K562 (cell line): ENCODE results near the gene ADAM15. TPM values are rescaled to one million over a fixed set of nuclear protein-coding genes. Genes with fewer than 3 reads are reported as not detected.

Experiments used
- ATAC-seq: fragments of 200-7000 bp; cut with Tn5 transposase; 3 replicates; pipeline ENCODE4 v1.9.1; 2020; ENCODE audit warnings: moderate library complexity
- BruUV-seq: library from RNA; stranded (reverse); fragments of 400-500 nt; replicated peaks from 2 replicates; lab custom pipeline; 2021; lab: Mats Ljungman, UMichigan
- CTCF ChIA-PET: fragments of 300-600 bp; formaldehyde crosslinking; extraction: SDS; loops from one replicate; lab custom pipeline; 2021; ENCODE audit warnings: low intra/inter-chr PET ratio; lab: Yijun Ruan, JAX
- POLR2A ChIA-PET: fragments of 300-600, 350-650 bp; sonication (Branson Sonifier 250); formaldehyde crosslinking; extraction: SDS; loops from one replicate; lab custom pipeline; 2021; ENCODE audit warnings: antibody characterized with exemption, inconsistent platforms; lab: Yijun Ruan, JAX
- DNase-seq, 4 experiments: peaks; one replicate each; pipeline versions ENCODE4 v3.0.0 to v3.0.0-alpha.2; 2011 to 2018; ENCODE audit warnings: low spot score in 3 of 4, mixed read lengths in 3 of 4; ENCODE audit errors: extremely low read depth in 1 of 4
- FAIRE-seq: peaks from 2 replicates; lab custom pipeline; 2011; peaks lifted over from hg19 to GRCh38; lab: Jason Lieb, UNC
- H2AFZ ChIP-seq: 2 replicates; pipeline ENCODE4 v1.6.0; 2011; ENCODE audit warnings: low read depth, low read length, control low read depth, inconsistent platforms
- H3K27ac ChIP-seq: fragments of 200-600 bp; 3 replicates; pipeline ENCODE4 v1.8.0; 2011; ENCODE audit warnings: low read depth, mild to moderate bottlenecking, control low read depth, inconsistent platforms, low read length, moderate library complexity, mixed read lengths; ENCODE audit errors: extremely low read depth
- H3K27me3 ChIP-seq, 2 experiments: fragments of 300-600 bp in 1 of 2; 2 replicates in 1 of 2; 3 replicates in 1 of 2; pipeline versions ENCODE4 v1.6.0 to v1.8.0; 2011; ENCODE audit warnings: inconsistent platforms in 2 of 2, low read length in 2 of 2, mild to moderate bottlenecking in 1 of 2, mixed read lengths in 1 of 2, moderate library complexity in 1 of 2; ENCODE audit not compliant: control insufficient read depth in 2 of 2, insufficient read depth in 2 of 2
- H3K36me3 ChIP-seq: fragments of 300-600 bp; 3 replicates; pipeline ENCODE4 v1.8.0; 2011; ENCODE audit warnings: mild to moderate bottlenecking, low read length, inconsistent platforms; ENCODE audit not compliant: control insufficient read depth, insufficient read depth
- H3K4me1 ChIP-seq, 2 experiments: fragments of 200-600 bp in 1 of 2; replicated peaks in 1 of 2; 2 replicates in 1 of 2; 3 replicates in 1 of 2; pipeline versions ENCODE4 v1.5.1 to v1.8.0; 2011; ENCODE audit warnings: inconsistent platforms in 2 of 2, low read length in 2 of 2, mild to moderate bottlenecking in 1 of 2, mixed read lengths in 1 of 2, moderate library complexity in 1 of 2; ENCODE audit not compliant: control insufficient read depth in 2 of 2, insufficient read depth in 2 of 2
- H3K4me2 ChIP-seq: 2 replicates; pipeline ENCODE4 v1.6.1; 2011; ENCODE audit warnings: low read length, control low read depth, inconsistent platforms, mixed read lengths; ENCODE audit not compliant: insufficient read depth
- H3K4me3 ChIP-seq: fragments of 200-600 bp; sonication (generic), shearing (Covaris generic); 2 replicates; pipeline ENCODE4 v1.5.1; 2016; ENCODE audit warnings: control low read depth, inconsistent platforms
- H3K79me2 ChIP-seq: fragments of 200-600 bp; 3 replicates; pipeline ENCODE4 v1.8.0; 2011; ENCODE audit warnings: low read length, inconsistent platforms; ENCODE audit not compliant: control insufficient read depth, insufficient read depth
- H3K9ac ChIP-seq, 2 experiments: 2 replicates each; pipeline versions ENCODE4 v1.6.0 to v1.6.1; 2011; ENCODE audit warnings: low read depth in 2 of 2, low read length in 2 of 2, control low read depth in 1 of 2, inconsistent platforms in 1 of 2, mild to moderate bottlenecking in 1 of 2, mixed read lengths in 1 of 2; ENCODE audit not compliant: insufficient read depth in 1 of 2
- H3K9me1 ChIP-seq: one replicate; pipeline ENCODE4 v1.6.0; 2011; ENCODE audit warnings: inconsistent platforms, mild to moderate bottlenecking, low read length, moderate library complexity; ENCODE audit not compliant: control insufficient read depth, insufficient read depth
- H3K9me3 ChIP-seq: replicated peaks from 2 replicates; pipeline ENCODE4 v1.5.1; 2011; ENCODE audit warnings: low read depth, low read length, inconsistent platforms; ENCODE audit not compliant: control insufficient read depth, insufficient read depth
- H4K20me1 ChIP-seq: replicated peaks from 2 replicates; pipeline ENCODE4 v1.6.1; 2011; ENCODE audit warnings: low read length, inconsistent platforms, mixed read lengths; ENCODE audit not compliant: control insufficient read depth, insufficient read depth
- CHD1 ChIP-seq: fragments of 200-600 bp; sonication (generic); IDR thresholded peaks from one replicate; pipeline ENCODE4 v1.6.1; 2012; ENCODE audit warnings: mild to moderate bottlenecking, moderate library complexity, low read length, inconsistent platforms
- CHD4 ChIP-seq: fragments of 200-600 bp; sonication (generic); IDR thresholded peaks from 3 replicates; pipeline ENCODE4 v1.6.1; 2012; ENCODE audit warnings: low read depth, mild to moderate bottlenecking, mixed read lengths, low read length, inconsistent platforms; ENCODE audit not compliant: insufficient read depth, insufficient replicate concordance, poor library complexity, severe bottlenecking
- GTF2F1 ChIP-seq: IDR thresholded peaks from 2 replicates; pipeline ENCODE4 v1.6.1; 2011; ENCODE audit warnings: low read depth, low read length, improper control_type of control experiment
- HSF4 ChIP-seq: fragments of 250-450 bp; sonication (Bioruptor Pico); IDR thresholded peaks from 2 replicates; pipeline ENCODE4 v2.1.2; 2022; ENCODE audit warnings: mild to moderate bottlenecking, moderate library complexity, borderline replicate concordance
- MCM3 ChIP-seq: fragments of 450-650 bp; IDR thresholded peaks from 2 replicates; pipeline ENCODE4 v1.6.1; 2016
- MECOM ChIP-seq: fragments of 250-450 bp; sonication (Bioruptor Pico); IDR thresholded peaks from 2 replicates; pipeline ENCODE4 v1.8.0; 2022; ENCODE audit warnings: inconsistent platforms
- MTA2 ChIP-seq: fragments of 450-650 bp; IDR thresholded peaks from 2 replicates; pipeline ENCODE4 v1.6.1; 2016; ENCODE audit warnings: low read depth
- RFX5 ChIP-seq: IDR thresholded peaks from 2 replicates; pipeline ENCODE4 v1.6.1; 2011; ENCODE audit warnings: low read depth, mild to moderate bottlenecking, improper control_type of control experiment, low read length
- SRSF1 ChIP-seq: fragments of 200-400 bp; formaldehyde crosslinking; IDR thresholded peaks from 2 replicates; pipeline ENCODE4 v1.6.1; 2017; ENCODE audit warnings: mild to moderate bottlenecking, low read depth, low read length, moderate library complexity
- TARDBP ChIP-seq: fragments of 450-650 bp; IDR thresholded peaks from 2 replicates; pipeline ENCODE4 v1.6.1; 2016
- XRCC3 ChIP-seq: fragments of 450-650 bp; IDR thresholded peaks from 2 replicates; pipeline ENCODE4 v1.6.1; 2017; ENCODE audit warnings: mild to moderate bottlenecking, moderate library complexity
- ZC3H8 ChIP-seq: fragments of 450-650 bp; IDR thresholded peaks from 2 replicates; pipeline ENCODE4 v1.6.1; 2017
- WGBS: fragments of 100-300 bp; shearing (Covaris generic); methylation state at CpG from one replicate; pipeline ENCODE4 v1.1.6; 2016; ENCODE audit warnings: low coverage, mixed read lengths; ENCODE audit not compliant: insufficient coverage; ENCODE audit errors: missing lambda C conversion rate; 5-methylcytosine and 5-hydroxymethylcytosine counted together
- in situ Hi-C: fragments of 300-500 bp; cut with MboI; formaldehyde crosslinking; loops from 4 replicates; pipeline ENCODE4 v1.15.0; 2018; ENCODE audit warnings: inconsistent platforms, mixed read lengths
- intact Hi-C: fragments of 100-400 bp; cut with micrococcal nuclease; formaldehyde crosslinking; loops from 2 replicates; pipeline ENCODE4 v1.14.2; 2022
- polyA plus RNA-seq, 8 experiments: library from polyadenylated mRNA; depleted of rRNA in 4 of 8; stranded (reverse) in 5 of 8; unstranded in 3 of 8; fragments of >200 nt; fragmentation: Nextera tagmentation in 2 of 8; fragmentation: Illumina TruSeq in 1 of 8; extraction: Ambion mirVana in 2 of 8; extraction: Trizol in 1 of 8; gene quantifications; 2 replicates each; pipeline versions ENCODE4 v1.2.1 to v1.2.3, GENCODE V29; 2011 to 2014; ENCODE audit warnings: inconsistent platforms in 1 of 8, missing spikeins in 1 of 8
- total RNA-seq, 7 experiments: library from RNA; depleted of rRNA in 6 of 7; stranded (reverse); fragments of >200 nt in 6 of 7; fragmentation: Illumina TruSeq in 2 of 7; extraction: Trizol in 2 of 7; gene quantifications; 2 replicates each; pipeline versions ENCODE4 v1.2.1 to v1.2.3, GENCODE V29; 2011 to 2021; ENCODE audit warnings: low replicate concordance in 1 of 7
- TF ChIP-seq, protein P1 (sequence below): fragments of 450-650 bp; IDR thresholded peaks from 2 replicates; pipeline ENCODE4 v1.6.1; 2018; ENCODE audit not compliant: partially characterized antibody
- TF ChIP-seq, protein P2 (sequence below): fragments of 250-450 bp; sonication (Bioruptor Pico); IDR thresholded peaks from 2 replicates; pipeline ENCODE4 v1.5.0; 2021; ENCODE audit warnings: mild to moderate bottlenecking, moderate library complexity

Gene ADAM15
- total and polyA plus RNA-seq, 9 of the 15 experiments (the other 6 are each of a cell fraction or from before 2014, with no cell fraction given) = 0.69 to 72.3 (median 32.8) TPM

DNA sequence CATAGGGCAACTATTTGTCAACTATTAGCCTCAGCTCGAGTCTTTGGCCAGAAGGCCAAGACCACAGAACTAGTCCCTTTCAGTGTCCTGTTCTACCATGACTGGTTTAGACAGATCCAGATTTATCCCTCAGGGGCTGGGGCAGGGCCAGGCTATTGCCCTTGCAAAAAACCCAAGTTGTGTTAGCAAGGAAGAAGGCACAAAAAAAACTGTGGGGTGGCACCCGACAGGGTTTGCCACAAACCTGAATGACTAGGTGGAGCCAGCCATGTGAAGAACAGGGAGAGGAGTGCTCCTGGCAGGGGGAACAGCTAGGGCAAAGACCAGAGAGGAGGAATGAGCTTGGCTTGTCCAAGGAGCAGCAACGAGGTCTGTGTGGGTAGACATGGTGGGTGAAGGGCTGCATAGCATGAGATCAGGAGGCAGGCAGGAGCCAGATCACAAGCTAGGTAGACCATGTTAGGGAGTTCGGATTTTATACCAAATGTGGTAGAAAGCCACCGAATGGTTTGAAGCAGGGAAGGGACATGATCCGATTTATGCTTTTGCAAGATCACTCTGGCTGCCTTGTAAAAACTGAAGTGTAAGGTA lies 13.2 kb upstream of the ADAM15 start:
- TF ChIP-seq, protein P1, sequence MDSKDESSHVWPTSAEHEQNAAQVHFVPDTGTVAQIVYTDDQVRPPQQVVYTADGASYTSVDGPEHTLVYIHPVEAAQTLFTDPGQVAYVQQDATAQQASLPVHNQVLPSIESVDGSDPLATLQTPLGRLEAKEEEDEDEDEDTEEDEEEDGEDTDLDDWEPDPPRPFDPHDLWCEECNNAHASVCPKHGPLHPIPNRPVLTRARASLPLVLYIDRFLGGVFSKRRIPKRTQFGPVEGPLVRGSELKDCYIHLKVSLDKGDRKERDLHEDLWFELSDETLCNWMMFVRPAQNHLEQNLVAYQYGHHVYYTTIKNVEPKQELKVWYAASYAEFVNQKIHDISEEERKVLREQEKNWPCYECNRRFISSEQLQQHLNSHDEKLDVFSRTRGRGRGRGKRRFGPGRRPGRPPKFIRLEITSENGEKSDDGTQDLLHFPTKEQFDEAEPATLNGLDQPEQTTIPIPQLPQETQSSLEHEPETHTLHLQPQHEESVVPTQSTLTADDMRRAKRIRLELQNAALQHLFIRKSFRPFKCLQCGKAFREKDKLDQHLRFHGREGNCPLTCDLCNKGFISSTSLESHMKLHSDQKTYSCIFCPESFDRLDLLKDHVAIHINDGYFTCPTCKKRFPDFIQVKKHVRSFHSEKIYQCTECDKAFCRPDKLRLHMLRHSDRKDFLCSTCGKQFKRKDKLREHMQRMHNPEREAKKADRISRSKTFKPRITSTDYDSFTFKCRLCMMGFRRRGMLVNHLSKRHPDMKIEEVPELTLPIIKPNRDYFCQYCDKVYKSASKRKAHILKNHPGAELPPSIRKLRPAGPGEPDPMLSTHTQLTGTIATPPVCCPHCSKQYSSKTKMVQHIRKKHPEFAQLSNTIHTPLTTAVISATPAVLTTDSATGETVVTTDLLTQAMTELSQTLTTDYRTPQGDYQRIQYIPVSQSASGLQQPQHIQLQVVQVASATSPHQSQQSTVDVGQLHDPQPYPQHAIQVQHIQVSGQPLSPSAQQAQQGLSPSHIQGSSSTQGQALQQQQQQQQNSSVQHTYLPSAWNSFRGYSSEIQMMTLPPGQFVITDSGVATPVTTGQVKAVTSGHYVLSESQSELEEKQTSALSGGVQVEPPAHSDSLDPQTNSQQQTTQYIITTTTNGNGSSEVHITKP = no peak
- TF ChIP-seq ZC3H8 = no peak
- no peak for TF ChIP-seq HSF4 (CRISPR knock-in tag)
- no peak for TF ChIP-seq RFX5
- TF ChIP-seq, protein P2, sequence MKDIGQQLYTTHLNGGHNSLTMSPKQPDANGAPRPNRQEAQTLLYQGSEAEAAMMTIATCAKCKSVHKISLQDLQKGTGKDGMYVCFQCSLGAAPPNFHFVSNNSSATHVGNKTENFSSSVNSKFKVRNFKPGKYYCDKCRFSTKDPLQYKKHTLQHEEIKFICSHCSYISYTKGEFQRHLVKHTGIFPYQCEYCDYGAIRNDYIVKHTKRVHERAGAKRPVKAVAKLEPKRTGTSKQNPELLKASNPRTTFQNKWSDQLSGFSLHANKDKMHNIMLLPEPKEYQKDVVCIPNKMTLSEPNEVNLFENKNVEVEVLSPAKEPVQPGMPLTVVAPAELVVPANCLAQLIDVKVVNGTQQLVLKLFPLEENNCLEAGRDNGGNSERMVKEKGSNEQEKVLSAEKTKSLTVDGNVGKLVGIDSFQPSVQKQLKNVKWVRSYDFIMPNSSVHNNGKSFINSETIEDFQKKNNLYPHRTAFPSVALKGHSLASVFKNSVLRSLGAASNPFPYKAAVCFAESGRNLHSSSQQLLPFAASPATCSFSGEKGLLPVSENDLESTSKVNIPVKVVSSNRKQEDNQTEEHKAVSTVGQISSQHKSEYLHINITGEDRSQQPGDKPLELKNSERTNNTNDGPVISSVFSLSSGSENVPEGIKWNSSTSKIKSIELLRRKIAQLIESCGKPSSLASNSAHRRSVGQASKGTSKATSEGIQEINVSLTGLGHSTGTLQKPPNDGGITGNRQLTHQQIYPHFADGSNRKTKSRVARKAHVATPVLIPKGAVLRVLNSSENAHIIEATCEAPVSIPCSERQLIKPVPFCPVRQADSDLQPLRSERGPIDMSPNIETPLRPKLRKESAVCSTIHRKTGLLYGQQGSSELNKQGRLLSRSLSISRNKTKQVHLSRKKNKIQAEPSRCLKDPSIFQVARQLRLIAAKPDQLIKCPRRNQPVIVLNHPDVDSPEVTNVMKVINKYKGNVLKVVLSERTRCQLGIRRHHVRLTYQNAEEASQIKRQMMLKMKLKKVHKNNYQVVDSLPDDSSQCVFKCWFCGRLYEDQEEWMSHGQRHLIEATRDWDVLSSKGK (CRISPR knock-in tag) = no peak
- no peak for TF ChIP-seq CHD4
- TF ChIP-seq CHD1 = no peak
- no peak for TF ChIP-seq MECOM (CRISPR knock-in tag)
- no peak for TF ChIP-seq GTF2F1
- no peak for TF ChIP-seq TARDBP
- TF ChIP-seq MCM3 = no peak
- TF ChIP-seq XRCC3 = no peak
- no peak for TF ChIP-seq MTA2
- no peak for TF ChIP-seq SRSF1
- Histone ChIP-seq H3K4me2 (no peak overlapping the region), H3K4me3 (no peak overlapping the region), H4K20me1 (no peaks in the 10 kb centered on the region), H3K9me1 (no peaks in the 10 kb centered on the region), H3K9me3 (no peaks in the 10 kb centered on the region), H3K36me3 (no peaks in the 10 kb centered on the region), H2AFZ (no peak overlapping the region), H3K27me3 (peaks cover 0 to 23% of the 10 kb centered on the region in 2 experiments; a peak in 3 of 5 replicates), H3K4me1 (peaks cover 3% of the 10 kb centered on the region in 2 experiments; a peak in 2 of 5 replicates), H3K27ac (no peak overlapping the region), H3K79me2 (no peaks in the 10 kb centered on the region), H3K9ac (no peak overlapping the region)
- ATAC-seq (no peak), DNase-seq (no peak), FAIRE-seq (no peak)
- ChIA-PET POLR2A (interaction anchor here (0.6 kb wide), 2 partner anchors 14 to 107 kb away, joined by 3 to 4 read pairs; no protein-coding TSS in a partner anchor), CTCF (no interaction called here)
- no TSS peak for BruUV-seq
- WGBS = 21% methylated on average over 6 of the region's 6 CpGs
- in situ Hi-C loops = no loop called here
- intact Hi-C loops = no loop called here
